ENCODE results near the gene CBLIF. TPM values are rescaled to one million over a fixed set of nuclear protein-coding genes. Genes with fewer than 3 reads are reported as not detected.
"Not testable (repeated sequence)": the region's sequence is repeated elsewhere in the genome, so short reads cannot be mapped to it uniquely, and the experiment has no call there.

The CBLIF gene
- not detected for polyA plus RNA-seq (2013, experiment 1 of 2)
- not detected for polyA plus RNA-seq (2013, experiment 2 of 2)

DNA sequence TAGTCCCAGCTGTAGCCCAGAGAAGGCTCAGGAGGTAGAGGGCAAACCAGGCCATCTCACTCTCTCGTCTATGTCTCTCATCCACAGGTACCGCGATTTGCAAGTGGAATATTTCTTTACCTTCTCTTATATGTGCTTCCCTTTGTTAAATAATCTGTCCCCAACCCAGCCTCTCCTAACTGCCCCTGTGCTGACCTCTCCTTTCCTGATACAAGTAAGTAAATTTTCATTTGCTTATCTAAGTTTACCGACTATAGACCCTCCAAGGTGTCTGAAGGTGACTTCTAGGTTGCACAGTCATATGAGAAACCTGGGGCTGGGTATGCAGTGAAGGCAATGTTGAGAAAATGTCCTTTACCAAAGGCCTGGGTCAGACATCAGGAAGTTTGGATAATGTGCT lies at the start of gene CBLIF:
TSS of gene CBLIF (minus strand) at position 101 of the 400 bp plus-strand sequence. CDS start at position 55, 46 bp downstream.
- H3K79me1 ChIP-seq (ENCODE audit: low read length) = no peaks in the 10 kb centered on the region
- no peak within 1 kb of the TSS for H2BK15ac ChIP-seq (replicated peaks; ENCODE audit: low read depth)
- H3K9ac ChIP-seq (ENCODE audit: low read length) = no peak within 1 kb of the TSS
- no CpG with 5 or more reads among the region's 4 CpGs for WGBS (ENCODE audit: extremely low coverage, insufficient coverage, low lambda C conversion rate)
- H3K4me2 ChIP-seq (ENCODE audit: low read length) = no peak within 1 kb of the TSS
- no peak within 1 kb of the TSS for H3K4ac ChIP-seq (ENCODE audit: low read depth, low read length)
- DNase-seq = no peak
- no peak within 1 kb of the TSS for H2BK120ac ChIP-seq (ENCODE audit: low read depth, low read length)
- H3K79me2 ChIP-seq (ENCODE audit: control insufficient read depth, insufficient read depth, low read length) = no peaks in the 10 kb centered on the region
- H2BK5ac ChIP-seq (ENCODE audit: low read length) = no peak within 1 kb of the TSS
- H4K5ac ChIP-seq (ENCODE audit: low read length) = no peak within 1 kb of the TSS
- no peak within 1 kb of the TSS for H3K56ac ChIP-seq (ENCODE audit: low read length)
- H4K8ac ChIP-seq (ENCODE audit: low read depth, low read length) = no peak within 1 kb of the TSS
- H3K27ac ChIP-seq (ENCODE audit: low read depth, low read length) = no peak within 1 kb of the TSS
- H3K36me3 ChIP-seq (ENCODE audit: control insufficient read depth, insufficient read depth, low read length) = no peaks in the 10 kb centered on the region
- no peak within 1 kb of the TSS for H3K23ac ChIP-seq (ENCODE audit: low read length)
- no peaks in the 10 kb centered on the region for H3K27me3 ChIP-seq (ENCODE audit: insufficient read depth, low read length, poor library complexity)
- no peak within 1 kb of the TSS for H3K4me3 ChIP-seq (ENCODE audit: low read length)
- H3K18ac ChIP-seq (ENCODE audit: low read length) = no peak within 1 kb of the TSS
- no peak within 1 kb of the TSS for H2AK5ac ChIP-seq (ENCODE audit: low read length)
- no peaks in the 10 kb centered on the region for H3K4me1 ChIP-seq (ENCODE audit: control insufficient read depth, low read depth, low read length)

DNA sequence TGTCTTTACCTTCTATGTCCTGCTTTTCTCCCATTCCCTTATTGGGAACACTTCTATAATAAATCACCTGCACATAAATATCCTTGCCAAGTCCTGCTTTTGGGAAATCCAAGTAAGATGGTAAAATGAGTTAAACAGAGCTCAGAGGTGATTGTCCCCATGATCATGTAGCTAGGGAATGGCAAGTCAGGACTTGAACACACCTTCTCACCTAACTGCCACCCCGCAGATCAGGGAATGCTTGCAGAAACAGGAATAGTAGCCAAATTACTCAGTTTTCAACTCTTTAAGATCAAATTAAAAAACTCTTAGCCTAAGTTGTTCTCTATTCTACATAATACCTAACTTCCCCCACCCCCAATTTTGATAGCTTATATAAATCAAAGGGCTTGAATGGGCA lies 49.3 kb upstream of the CBLIF start:
- no peak overlapping the region for H3K9ac ChIP-seq (ENCODE audit: low read length)
- no peak overlapping the region for H4K5ac ChIP-seq (ENCODE audit: low read length)
- H3K4me1 ChIP-seq (ENCODE audit: control insufficient read depth, low read depth, low read length) = peaks cover 4% of the 10 kb centered on the region
- H3K27ac ChIP-seq (ENCODE audit: low read depth, low read length) = no peak overlapping the region
- H3K36me3 ChIP-seq (ENCODE audit: control insufficient read depth, insufficient read depth, low read length) = no peaks in the 10 kb centered on the region
- no CpG with 5 or more reads among the region's 1 CpG for WGBS (ENCODE audit: extremely low coverage, insufficient coverage, low lambda C conversion rate)
- H3K4me2 ChIP-seq (ENCODE audit: low read length) = no peak overlapping the region
- H3K18ac ChIP-seq (ENCODE audit: low read length) = no peak overlapping the region
- no peak overlapping the region for H2BK15ac ChIP-seq (replicated peaks; ENCODE audit: low read depth)
- no peak overlapping the region for H3K4ac ChIP-seq (ENCODE audit: low read depth, low read length)
- H3K23ac ChIP-seq (ENCODE audit: low read length) = no peak overlapping the region
- no peaks in the 10 kb centered on the region for H3K79me2 ChIP-seq (ENCODE audit: control insufficient read depth, insufficient read depth, low read length)
- no peak overlapping the region for H2BK120ac ChIP-seq (ENCODE audit: low read depth, low read length)
- H3K4me3 ChIP-seq (ENCODE audit: low read length) = no peak overlapping the region
- no peak overlapping the region for H2BK5ac ChIP-seq (ENCODE audit: low read length)
- no peaks in the 10 kb centered on the region for H3K27me3 ChIP-seq (ENCODE audit: insufficient read depth, low read length, poor library complexity)
- H2AK5ac ChIP-seq (ENCODE audit: low read length) = no peak overlapping the region
- no peak overlapping the region for H4K8ac ChIP-seq (ENCODE audit: low read depth, low read length)
- DNase-seq = no peak
- H3K79me1 ChIP-seq (ENCODE audit: low read length) = no peaks in the 10 kb centered on the region
- no peak overlapping the region for H3K56ac ChIP-seq (ENCODE audit: low read length)

GRCh38 chr11:59891781-59892181 lies 46.5 kb upstream of the CBLIF start:
- Histone ChIP-seq H3K4me3 (ENCODE audit: low read length) (no peak overlapping the region), H3K9ac (ENCODE audit: low read length) (peak overlapping the region; percentile 45), H2AK5ac (ENCODE audit: low read length) (no peak overlapping the region), H3K56ac (ENCODE audit: low read length) (peak overlapping the region; percentile 79), H2BK120ac (ENCODE audit: low read depth, low read length) (no peak overlapping the region), H3K27me3 (ENCODE audit: insufficient read depth, low read length, poor library complexity) (no peaks in the 10 kb centered on the region), H3K18ac (ENCODE audit: low read length) (no peak overlapping the region), H2BK5ac (ENCODE audit: low read length) (no peak overlapping the region), H3K27ac (ENCODE audit: low read depth, low read length) (no peak overlapping the region), H3K79me1 (ENCODE audit: low read length) (no peaks in the 10 kb centered on the region), H3K79me2 (ENCODE audit: control insufficient read depth, insufficient read depth, low read length) (no peaks in the 10 kb centered on the region), H3K4ac (ENCODE audit: low read depth, low read length) (no peak overlapping the region), H3K4me1 (ENCODE audit: control insufficient read depth, low read depth, low read length) (peaks cover 4% of the 10 kb centered on the region), H3K23ac (ENCODE audit: low read length) (no peak overlapping the region), H3K36me3 (ENCODE audit: control insufficient read depth, insufficient read depth, low read length) (no peaks in the 10 kb centered on the region), H4K8ac (ENCODE audit: low read depth, low read length) (no peak overlapping the region), H2BK15ac (replicated peaks; ENCODE audit: low read depth) (no peak overlapping the region), H4K5ac (ENCODE audit: low read length) (no peak overlapping the region), H3K4me2 (ENCODE audit: low read length) (no peak overlapping the region)
- WGBS (ENCODE audit: extremely low coverage, insufficient coverage, low lambda C conversion rate) = no CpG with 5 or more reads among the region's 4 CpGs
- DNase-seq = peak; percentile 88

DNA sequence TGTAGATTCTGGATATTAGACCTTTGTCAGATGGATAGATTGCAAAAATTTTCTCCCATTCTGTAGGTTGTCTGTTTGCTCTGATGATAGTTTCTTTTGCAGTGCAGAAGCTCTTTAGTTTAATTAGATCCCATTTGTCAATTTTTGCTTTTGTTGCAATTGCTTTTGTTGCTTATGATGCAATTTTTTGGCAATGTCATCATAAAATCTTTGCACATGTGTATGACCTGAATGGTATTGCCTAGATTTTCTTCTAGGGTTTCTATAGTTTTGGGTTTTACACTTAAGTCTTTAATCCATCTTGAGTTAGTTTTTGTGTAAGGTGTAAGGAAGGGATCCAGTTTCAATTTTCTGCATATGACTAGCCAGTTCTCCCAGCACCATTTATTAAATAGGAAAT lies 41.9 kb upstream of the CBLIF start:
- not testable (repeated sequence) for H2BK5ac ChIP-seq (ENCODE audit: low read length); H3K56ac ChIP-seq (ENCODE audit: low read length); H3K27me3 ChIP-seq (ENCODE audit: insufficient read depth, low read length, poor library complexity); H3K4ac ChIP-seq (ENCODE audit: low read depth, low read length); H2BK15ac ChIP-seq (replicated peaks; ENCODE audit: low read depth); H3K79me2 ChIP-seq (ENCODE audit: control insufficient read depth, insufficient read depth, low read length); H3K18ac ChIP-seq (ENCODE audit: low read length); H3K4me2 ChIP-seq (ENCODE audit: low read length); H3K27ac ChIP-seq (ENCODE audit: low read depth, low read length); H2AK5ac ChIP-seq (ENCODE audit: low read length); H3K23ac ChIP-seq (ENCODE audit: low read length); H3K79me1 ChIP-seq (ENCODE audit: low read length); H3K4me3 ChIP-seq (ENCODE audit: low read length); H4K5ac ChIP-seq (ENCODE audit: low read length); H3K4me1 ChIP-seq (ENCODE audit: control insufficient read depth, low read depth, low read length); H3K9ac ChIP-seq (ENCODE audit: low read length); DNase-seq; H4K8ac ChIP-seq (ENCODE audit: low read depth, low read length); H3K36me3 ChIP-seq (ENCODE audit: control insufficient read depth, insufficient read depth, low read length); H2BK120ac ChIP-seq (ENCODE audit: low read depth, low read length)

GRCh38 chr11:59883597-59883996 lies 38.3 kb upstream of the CBLIF start:
- no peak for DNase-seq
- Histone ChIP-seq H3K27ac (ENCODE audit: low read depth, low read length) (no peak overlapping the region), H2AK5ac (ENCODE audit: low read length) (no peak overlapping the region), H3K4me3 (ENCODE audit: low read length) (no peak overlapping the region), H3K56ac (ENCODE audit: low read length) (no peak overlapping the region), H3K4me2 (ENCODE audit: low read length) (no peak overlapping the region), H3K27me3 (ENCODE audit: insufficient read depth, low read length, poor library complexity) (no peaks in the 10 kb centered on the region), H2BK15ac (replicated peaks; ENCODE audit: low read depth) (no peak overlapping the region), H4K8ac (ENCODE audit: low read depth, low read length) (no peak overlapping the region), H3K9ac (ENCODE audit: low read length) (no peak overlapping the region), H3K79me2 (ENCODE audit: control insufficient read depth, insufficient read depth, low read length) (no peaks in the 10 kb centered on the region), H3K79me1 (ENCODE audit: low read length) (no peaks in the 10 kb centered on the region), H3K4me1 (ENCODE audit: control insufficient read depth, low read depth, low read length) (no peaks in the 10 kb centered on the region), H3K4ac (ENCODE audit: low read depth, low read length) (no peak overlapping the region), H2BK5ac (ENCODE audit: low read length) (no peak overlapping the region), H3K36me3 (ENCODE audit: control insufficient read depth, insufficient read depth, low read length) (no peaks in the 10 kb centered on the region), H4K5ac (ENCODE audit: low read length) (no peak overlapping the region), H3K23ac (ENCODE audit: low read length) (no peak overlapping the region), H2BK120ac (ENCODE audit: low read depth, low read length) (no peak overlapping the region), H3K18ac (ENCODE audit: low read length) (no peak overlapping the region)
- no CpG with 5 or more reads among the region's 1 CpG for WGBS (ENCODE audit: extremely low coverage, insufficient coverage, low lambda C conversion rate)

DNA sequence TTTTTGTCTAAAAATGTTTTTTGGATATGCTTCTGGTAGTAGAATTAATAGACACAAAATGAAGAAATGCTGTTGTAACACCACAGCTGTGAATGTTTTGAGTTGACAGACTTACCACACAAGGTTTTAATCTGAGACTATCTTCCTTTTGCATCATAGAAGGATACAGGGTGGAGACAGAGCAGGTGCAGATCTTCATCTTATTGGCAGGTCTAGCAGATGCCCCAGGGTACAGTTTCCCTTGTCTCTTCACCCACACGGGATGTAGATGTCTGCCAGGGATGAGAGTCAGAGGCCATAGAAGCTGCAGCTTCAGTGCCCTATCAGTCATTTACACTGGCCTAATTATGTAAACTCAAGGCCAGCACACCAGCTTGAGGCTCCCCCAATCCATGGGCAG lies 34.3 kb upstream of the CBLIF start:
- Histone ChIP-seq H2BK15ac (replicated peaks; ENCODE audit: low read depth) (no peak overlapping the region), H3K18ac (ENCODE audit: low read length) (no peak overlapping the region), H3K36me3 (ENCODE audit: control insufficient read depth, insufficient read depth, low read length) (no peaks in the 10 kb centered on the region), H2BK120ac (ENCODE audit: low read depth, low read length) (no peak overlapping the region), H3K4ac (ENCODE audit: low read depth, low read length) (no peak overlapping the region), H2AK5ac (ENCODE audit: low read length) (no peak overlapping the region), H3K4me1 (ENCODE audit: control insufficient read depth, low read depth, low read length) (no peaks in the 10 kb centered on the region), H4K5ac (ENCODE audit: low read length) (no peak overlapping the region), H3K56ac (ENCODE audit: low read length) (no peak overlapping the region), H3K27ac (ENCODE audit: low read depth, low read length) (no peak overlapping the region), H3K23ac (ENCODE audit: low read length) (no peak overlapping the region), H2BK5ac (ENCODE audit: low read length) (no peak overlapping the region), H3K79me1 (ENCODE audit: low read length) (no peaks in the 10 kb centered on the region), H3K4me2 (ENCODE audit: low read length) (no peak overlapping the region), H3K79me2 (ENCODE audit: control insufficient read depth, insufficient read depth, low read length) (no peaks in the 10 kb centered on the region), H3K27me3 (ENCODE audit: insufficient read depth, low read length, poor library complexity) (no peaks in the 10 kb centered on the region), H4K8ac (ENCODE audit: low read depth, low read length) (peak overlapping the region; percentile 86), H3K9ac (ENCODE audit: low read length) (no peak overlapping the region), H3K4me3 (ENCODE audit: low read length) (no peak overlapping the region)
- no peak for DNase-seq
- no CpG with 5 or more reads among the region's 1 CpG for WGBS (ENCODE audit: extremely low coverage, insufficient coverage, low lambda C conversion rate)

All from mesendoderm (in vitro differentiated cells).